ENCODE data around the gene GSE1.

GSE1 gene

GRCh38 chr16:85696781-85697180 lies 83.7 kb downstream of the GSE1 start:
- no peak overlapping the region for H3K4me3 ChIP-seq (ENCODE audit: low read depth, low read length)
- DNase-seq (ENCODE audit: low read depth) = no peak
- TF ChIP-seq CTCF (IDR thresholded peaks at IDR 0.05; ENCODE audit: control insufficient read depth, extremely low read depth, insufficient read depth) = no peak

GRCh38 chr16:85697431-85697830 lies 84.3 kb downstream of the GSE1 start:
- no peak for DNase-seq (ENCODE audit: low read depth)
- no peak overlapping the region for H3K4me3 ChIP-seq (ENCODE audit: low read depth, low read length)
- no peak for TF ChIP-seq CTCF (IDR thresholded peaks at IDR 0.05; ENCODE audit: control insufficient read depth, extremely low read depth, insufficient read depth)

GRCh38 chr16:85698459-85698891 lies 85.4 kb downstream of the GSE1 start:
- no peak for DNase-seq (ENCODE audit: low read depth)
- no peak for TF ChIP-seq CTCF (IDR thresholded peaks at IDR 0.05; ENCODE audit: control insufficient read depth, extremely low read depth, insufficient read depth)
- no peak overlapping the region for H3K4me3 ChIP-seq (ENCODE audit: low read depth, low read length)

- no peak for TF ChIP-seq CTCF (IDR thresholded peaks at IDR 0.05; ENCODE audit: control insufficient read depth, extremely low read depth, insufficient read depth)
- DNase-seq (ENCODE audit: low read depth) = no peak
- H3K4me3 ChIP-seq (ENCODE audit: low read depth, low read length) = no peak overlapping the region
These were observed 85.9 kb downstream of the GSE1 start for GRCh38 chr16:85698935-85699558.

- no peak overlapping the region for H3K4me3 ChIP-seq (ENCODE audit: low read depth, low read length)
- TF ChIP-seq CTCF (IDR thresholded peaks at IDR 0.05; ENCODE audit: control insufficient read depth, extremely low read depth, insufficient read depth) = no peak
- DNase-seq (ENCODE audit: low read depth) = no peak
These were observed 86.5 kb downstream of the GSE1 start for GRCh38 chr16:85699628-85700027.

GRCh38 chr16:85704011-85704410 lies 90.9 kb downstream of the GSE1 start:
- no peak overlapping the region for H3K4me3 ChIP-seq (ENCODE audit: low read depth, low read length)
- no peak for TF ChIP-seq CTCF (IDR thresholded peaks at IDR 0.05; ENCODE audit: control insufficient read depth, extremely low read depth, insufficient read depth)
- DNase-seq (ENCODE audit: low read depth) = no peak

All from LNCaP clone FGC (cell line).